A549 (cell line): ENCODE data around the gene GLS.

Experiments
- CTCF ChIP-seq: fragments of >200 bp; sonication (Bioruptor Twin); formaldehyde crosslinking; IDR thresholded peaks from 3 replicates; pipeline ENCODE4 v1.5.1; 2016
- HOXA7 ChIP-seq: fragments of 250-450 bp; sonication (Bioruptor Pico); IDR thresholded peaks from 2 replicates; pipeline ENCODE4 v1.5.0; 2020; ENCODE audit warnings: mild to moderate bottlenecking, moderate library complexity

- TF ChIP-seq CTCF (no peak), HOXA7 (no peak)
These were observed 21.8 kb upstream of the GLS start for GRCh38 chr2:190858817-190859216.
